ENCODE data around the gene ELSPBP1.

- TF ChIP-seq GATA3 (IDR thresholded peaks at IDR 0.05; ENCODE audit: low read depth, low read length): no peak
- no peak for TF ChIP-seq GATA2 (IDR thresholded peaks at IDR 0.05; ENCODE audit: low read depth, low read length)
These were observed 35.6 kb downstream of the ELSPBP1 start for GRCh38 chr19:48030073-48030472.
